ENCODE measurements around the gene MYNN.

Gene MYNN

DNA sequence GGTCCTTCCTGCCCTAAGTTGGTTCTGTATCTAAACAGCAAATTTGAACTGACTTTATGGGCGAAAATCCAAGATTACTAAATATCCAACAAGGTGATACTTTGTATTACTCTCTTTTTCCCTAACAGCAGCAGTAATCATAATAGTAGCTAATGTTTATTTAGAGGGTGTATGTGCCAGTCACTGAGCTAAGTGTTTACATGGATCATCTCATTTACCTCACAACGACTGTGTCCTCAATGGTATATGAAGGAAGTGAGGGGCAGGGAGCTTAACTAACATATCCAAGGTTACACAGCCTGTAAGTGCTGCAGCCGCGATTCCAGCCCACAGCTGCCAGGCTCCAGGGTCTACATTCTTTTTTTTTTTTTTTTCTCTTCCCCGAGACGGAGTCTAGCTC is 49.8 kb downstream of the MYNN start:
- Histone ChIP-seq H3K4me3 (ENCODE audit: low read length in 2 of 2) (no peak overlapping the region), H3K4me1 (ENCODE audit: control insufficient read depth in 2 of 2, insufficient read depth in 1 of 2, low read depth in 1 of 2, low read length in 2 of 2) (no peaks in the 10 kb centered on the region), H3K79me1 (ENCODE audit: low read depth, low read length) (no peaks in the 10 kb centered on the region), H4K91ac (ENCODE audit: low read depth, low read length, poor library complexity) (no peak overlapping the region), H3K23ac (ENCODE audit: low read depth, low read length, poor library complexity) (no peak overlapping the region), H3K4ac (ENCODE audit: low read length) (no peak overlapping the region), H2BK120ac (ENCODE audit: low read depth, low read length) (no peak overlapping the region), H3K27ac (replicated peaks; ENCODE audit: low read length) (no peak overlapping the region), H3K18ac (ENCODE audit: low read length) (no peak overlapping the region), H4K8ac (ENCODE audit: low read depth, low read length) (no peak overlapping the region), H3K36me3 (replicated peaks in 1 of 2; ENCODE audit: control insufficient read depth in 2 of 2, insufficient read depth in 2 of 2, low read length in 2 of 2) (no peaks in the 10 kb centered on the region), H3K9me3 (replicated peaks in 1 of 2; ENCODE audit: control insufficient read depth in 2 of 2, insufficient read depth in 1 of 2, low read depth in 1 of 2, low read length in 2 of 2) (no peaks in the 10 kb centered on the region), H3K27me3 (ENCODE audit: control insufficient read depth in 3 of 3, insufficient read depth in 3 of 3, low read depth in 1 of 3, low read length in 3 of 3) (peaks cover 0 to 7% (median 0%) of the 10 kb centered on the region in 3 experiments), H2AFZ (ENCODE audit: low read length) (no peak overlapping the region), H3K4me2 (ENCODE audit: insufficient read depth, low read length, poor library complexity, severe bottlenecking) (no peak overlapping the region), H3K9ac (ENCODE audit: low read depth, low read length, poor library complexity) (no peak overlapping the region), H2BK15ac (ENCODE audit: low read length) (no peak overlapping the region), H2BK12ac (ENCODE audit: low read length) (no peak overlapping the region), H2AK5ac (ENCODE audit: low read depth, low read length) (no peak overlapping the region), H3K14ac (ENCODE audit: low read length) (no peak overlapping the region), H2BK5ac (ENCODE audit: low read length) (no peak overlapping the region)
- no peak for DNase-seq (ENCODE audit: low spot score)
- no CpG with 5 or more reads among the region's 6 CpGs for WGBS, 2 donors (ENCODE audit: extremely low coverage in 2 of 2, insufficient read length in 2 of 2, insufficient replicate concordance in 1 of 2)

DNA sequence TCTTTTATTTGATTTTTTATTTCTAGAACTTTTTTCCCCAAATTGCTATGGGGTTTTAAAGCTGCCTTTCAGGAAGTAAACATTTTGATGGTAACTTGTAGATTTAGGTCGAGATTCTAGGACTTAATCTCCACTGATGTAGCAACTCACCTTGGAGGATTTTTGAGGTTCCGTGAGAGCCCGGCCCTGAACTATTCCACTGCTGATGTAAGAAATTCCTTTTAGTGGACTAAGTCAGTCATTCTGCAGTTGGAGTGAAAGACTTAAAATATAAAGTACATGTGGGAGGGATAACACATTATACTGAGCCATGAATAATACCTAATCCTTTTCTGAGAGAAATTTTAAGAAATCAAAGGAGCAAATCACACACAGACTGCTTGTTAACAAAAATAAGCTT is 52.1 kb downstream of the MYNN start:
- Histone ChIP-seq H2AFZ (ENCODE audit: low read length) (no peak overlapping the region), H3K9ac (ENCODE audit: low read depth, low read length, poor library complexity) (no peak overlapping the region), H2BK120ac (ENCODE audit: low read depth, low read length) (no peak overlapping the region), H3K4me3 (ENCODE audit: low read length in 2 of 2) (no peak overlapping the region), H2AK5ac (ENCODE audit: low read depth, low read length) (no peak overlapping the region), H3K79me1 (ENCODE audit: low read depth, low read length) (no peaks in the 10 kb centered on the region), H3K27ac (replicated peaks; ENCODE audit: low read length) (no peak overlapping the region), H2BK12ac (ENCODE audit: low read length) (no peak overlapping the region), H3K23ac (ENCODE audit: low read depth, low read length, poor library complexity) (no peak overlapping the region), H3K27me3 (ENCODE audit: control insufficient read depth in 3 of 3, insufficient read depth in 3 of 3, low read depth in 1 of 3, low read length in 3 of 3) (no peaks in the 10 kb centered on the region), H4K8ac (ENCODE audit: low read depth, low read length) (no peak overlapping the region), H4K91ac (ENCODE audit: low read depth, low read length, poor library complexity) (no peak overlapping the region), H3K14ac (ENCODE audit: low read length) (no peak overlapping the region), H3K18ac (ENCODE audit: low read length) (no peak overlapping the region), H3K36me3 (replicated peaks in 1 of 2; ENCODE audit: control insufficient read depth in 2 of 2, insufficient read depth in 2 of 2, low read length in 2 of 2) (no peaks in the 10 kb centered on the region), H2BK5ac (ENCODE audit: low read length) (no peak overlapping the region), H3K4me2 (ENCODE audit: insufficient read depth, low read length, poor library complexity, severe bottlenecking) (no peak overlapping the region), H2BK15ac (ENCODE audit: low read length) (no peak overlapping the region), H3K4ac (ENCODE audit: low read length) (no peak overlapping the region), H3K4me1 (ENCODE audit: control insufficient read depth in 2 of 2, insufficient read depth in 1 of 2, low read depth in 1 of 2, low read length in 2 of 2) (no peaks in the 10 kb centered on the region), H3K9me3 (replicated peaks in 1 of 2; ENCODE audit: control insufficient read depth in 2 of 2, insufficient read depth in 1 of 2, low read depth in 1 of 2, low read length in 2 of 2) (no peaks in the 10 kb centered on the region)
- no peak for DNase-seq (ENCODE audit: low spot score)
- WGBS, 2 donors (ENCODE audit: extremely low coverage in 2 of 2, insufficient read length in 2 of 2, insufficient replicate concordance in 1 of 2): no CpG with 5 or more reads among the region's 3 CpGs

DNA sequence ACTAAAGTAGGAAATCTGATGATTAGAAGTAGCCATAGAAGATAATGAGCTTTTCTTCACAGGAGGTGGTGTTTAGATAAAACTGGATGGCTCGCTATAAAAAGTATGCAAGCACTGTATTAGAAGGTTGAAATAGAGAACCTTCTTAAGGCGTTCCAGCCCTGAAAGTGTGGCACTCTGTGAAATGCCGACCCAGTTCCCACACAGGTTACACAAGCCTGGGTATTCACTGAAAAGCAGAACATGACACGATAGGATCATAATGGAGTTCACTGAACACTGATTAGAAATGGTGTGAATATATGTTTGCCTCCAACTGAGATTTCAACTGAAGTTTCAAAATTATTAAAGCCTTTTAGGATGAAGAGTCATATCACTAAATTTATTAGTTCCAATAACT is 54.5 kb downstream of the MYNN start:
- Histone ChIP-seq H2AK5ac (ENCODE audit: low read depth, low read length) (no peak overlapping the region), H3K27me3 (ENCODE audit: control insufficient read depth in 3 of 3, insufficient read depth in 3 of 3, low read depth in 1 of 3, low read length in 3 of 3) (no peaks in the 10 kb centered on the region), H2BK15ac (ENCODE audit: low read length) (no peak overlapping the region), H3K36me3 (replicated peaks in 1 of 2; ENCODE audit: control insufficient read depth in 2 of 2, insufficient read depth in 2 of 2, low read length in 2 of 2) (no peaks in the 10 kb centered on the region), H3K4me2 (ENCODE audit: insufficient read depth, low read length, poor library complexity, severe bottlenecking) (no peak overlapping the region), H3K79me1 (ENCODE audit: low read depth, low read length) (no peaks in the 10 kb centered on the region), H2BK120ac (ENCODE audit: low read depth, low read length) (no peak overlapping the region), H3K4ac (ENCODE audit: low read length) (no peak overlapping the region), H2AFZ (ENCODE audit: low read length) (no peak overlapping the region), H2BK5ac (ENCODE audit: low read length) (no peak overlapping the region), H3K27ac (replicated peaks; ENCODE audit: low read length) (no peak overlapping the region), H2BK12ac (ENCODE audit: low read length) (no peak overlapping the region), H3K4me3 (ENCODE audit: low read length in 2 of 2) (no peak overlapping the region), H4K91ac (ENCODE audit: low read depth, low read length, poor library complexity) (no peak overlapping the region), H3K4me1 (ENCODE audit: control insufficient read depth in 2 of 2, insufficient read depth in 1 of 2, low read depth in 1 of 2, low read length in 2 of 2) (no peaks in the 10 kb centered on the region), H3K14ac (ENCODE audit: low read length) (no peak overlapping the region), H3K9ac (ENCODE audit: low read depth, low read length, poor library complexity) (no peak overlapping the region), H3K18ac (ENCODE audit: low read length) (no peak overlapping the region), H3K9me3 (replicated peaks in 1 of 2; ENCODE audit: control insufficient read depth in 2 of 2, insufficient read depth in 1 of 2, low read depth in 1 of 2, low read length in 2 of 2) (no peaks in the 10 kb centered on the region), H3K23ac (ENCODE audit: low read depth, low read length, poor library complexity) (no peak overlapping the region), H4K8ac (ENCODE audit: low read depth, low read length) (no peak overlapping the region)
- no CpG with 5 or more reads among the region's 4 CpGs for WGBS, 2 donors (ENCODE audit: extremely low coverage in 2 of 2, insufficient read length in 2 of 2, insufficient replicate concordance in 1 of 2)
- no peak for DNase-seq (ENCODE audit: low spot score)

DNA sequence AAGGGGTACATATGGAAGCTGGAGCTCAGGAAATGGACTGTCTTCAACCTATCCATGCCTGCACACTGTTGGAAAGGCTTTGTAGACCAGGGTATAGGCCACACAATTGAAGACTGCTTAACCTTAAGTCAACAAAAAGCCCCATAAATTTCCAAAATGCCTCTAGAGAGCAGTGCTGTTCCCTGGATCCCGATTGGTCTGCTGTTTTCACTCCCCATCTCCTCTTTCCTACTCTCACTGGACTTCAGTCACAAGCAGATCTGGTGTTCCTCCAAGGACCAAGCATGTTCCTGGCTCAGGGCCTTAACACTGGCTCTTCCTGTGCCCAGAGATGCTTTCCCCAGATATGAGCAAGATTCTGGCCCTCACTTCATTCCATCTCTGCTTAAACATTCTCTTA is 62.3 kb downstream of the MYNN start:
- Histone ChIP-seq H2BK5ac (ENCODE audit: low read length) (no peak overlapping the region), H3K4me2 (ENCODE audit: insufficient read depth, low read length, poor library complexity, severe bottlenecking) (no peak overlapping the region), H2BK15ac (ENCODE audit: low read length) (no peak overlapping the region), H4K8ac (ENCODE audit: low read depth, low read length) (no peak overlapping the region), H3K14ac (ENCODE audit: low read length) (no peak overlapping the region), H2BK12ac (ENCODE audit: low read length) (no peak overlapping the region), H3K18ac (ENCODE audit: low read length) (no peak overlapping the region), H3K36me3 (replicated peaks in 1 of 2; ENCODE audit: control insufficient read depth in 2 of 2, insufficient read depth in 2 of 2, low read length in 2 of 2) (no peaks in the 10 kb centered on the region), H3K27me3 (ENCODE audit: control insufficient read depth in 3 of 3, insufficient read depth in 3 of 3, low read depth in 1 of 3, low read length in 3 of 3) (peaks cover 0 to 9% (median 0%) of the 10 kb centered on the region in 3 experiments), H3K9ac (ENCODE audit: low read depth, low read length, poor library complexity) (no peak overlapping the region), H2AK5ac (ENCODE audit: low read depth, low read length) (no peak overlapping the region), H2BK120ac (ENCODE audit: low read depth, low read length) (no peak overlapping the region), H3K4me1 (ENCODE audit: control insufficient read depth in 2 of 2, insufficient read depth in 1 of 2, low read depth in 1 of 2, low read length in 2 of 2) (peaks cover 3 to 6% of the 10 kb centered on the region in 2 donors), H3K4me3 (ENCODE audit: low read length in 2 of 2) (no peak overlapping the region), H4K91ac (ENCODE audit: low read depth, low read length, poor library complexity) (no peak overlapping the region), H2AFZ (ENCODE audit: low read length) (no peak overlapping the region), H3K79me1 (ENCODE audit: low read depth, low read length) (no peaks in the 10 kb centered on the region), H3K23ac (ENCODE audit: low read depth, low read length, poor library complexity) (no peak overlapping the region), H3K27ac (replicated peaks; ENCODE audit: low read length) (no peak overlapping the region), H3K9me3 (replicated peaks in 1 of 2; ENCODE audit: control insufficient read depth in 2 of 2, insufficient read depth in 1 of 2, low read depth in 1 of 2, low read length in 2 of 2) (no peaks in the 10 kb centered on the region), H3K4ac (ENCODE audit: low read length) (no peak overlapping the region)
- DNase-seq (ENCODE audit: low spot score): no peak
- WGBS, 2 donors (ENCODE audit: extremely low coverage in 2 of 2, insufficient read length in 2 of 2, insufficient replicate concordance in 1 of 2): no CpG with 5 or more reads among the region's 1 CpG

Measured in neuronal stem cell (in vitro differentiated cells).